Activated CD4-positive, alpha-beta T cell treated with anti-CD3 and anti-CD28 coated beads, Interleukin-2, amount 50 U/mL, for 24 hours (primary cell): ENCODE data around the gene ZGPAT.

Experiments used
- DNase-seq, 2 donors: peaks; one replicate each; pipeline ENCODE4 v3.0.0-alpha.2; 2020; ENCODE audit warnings: low read depth in 1 of 2, low spot score in 1 of 2

Gene ZGPAT

GRCh38 chr20:63678667-63679465 lies 29.0 kb upstream of the ZGPAT start:
- no peak for DNase-seq

GRCh38 chr20:63679799-63680305 lies 28.0 kb upstream of the ZGPAT start:
- no peak for DNase-seq

GRCh38 chr20:63680427-63680826 lies 27.4 kb upstream of the ZGPAT start:
- DNase-seq = no peak

GRCh38 chr20:63680857-63681608 lies 26.8 kb upstream of the ZGPAT start:
- no peak for DNase-seq

GRCh38 chr20:63681609-63682142 lies 26.2 kb upstream of the ZGPAT start:
- DNase-seq = no peak

- DNase-seq = no peak
Measured at GRCh38 chr20:63682384-63683139, 25.3 kb upstream of the ZGPAT start.

GRCh38 chr20:63685269-63686026 lies 22.4 kb upstream of the ZGPAT start:
- no peak for DNase-seq

GRCh38 chr20:63686094-63686491 lies 21.7 kb upstream of the ZGPAT start:
- no peak for DNase-seq

- DNase-seq = peak; percentile 36 to 49
Measured at GRCh38 chr20:63686492-63687321, 21.1 kb upstream of the ZGPAT start.

- no peak for DNase-seq
Measured at GRCh38 chr20:63687419-63688178, 20.2 kb upstream of the ZGPAT start.

GRCh38 chr20:63688228-63689045 lies 19.4 kb upstream of the ZGPAT start:
- no peak for DNase-seq

- DNase-seq = no peak
Measured at GRCh38 chr20:63689046-63690002, 18.5 kb upstream of the ZGPAT start.

- no peak for DNase-seq
Measured at GRCh38 chr20:63690003-63690897, 17.6 kb upstream of the ZGPAT start.

GRCh38 chr20:63690898-63691710 lies 16.7 kb upstream of the ZGPAT start:
- DNase-seq = no peak
